ENCODE measurements around the gene OBSCN. TPM values are rescaled to one million over a fixed set of nuclear protein-coding genes. Genes with fewer than 3 reads are reported as not detected.
A peak's percentile ranks its signal among the peaks of the same experiment; 100 is the strongest.

OBSCN gene
- total RNA-seq, 2 experiments from 2014 or later: 80.8 to 82.2 TPM

DNA sequence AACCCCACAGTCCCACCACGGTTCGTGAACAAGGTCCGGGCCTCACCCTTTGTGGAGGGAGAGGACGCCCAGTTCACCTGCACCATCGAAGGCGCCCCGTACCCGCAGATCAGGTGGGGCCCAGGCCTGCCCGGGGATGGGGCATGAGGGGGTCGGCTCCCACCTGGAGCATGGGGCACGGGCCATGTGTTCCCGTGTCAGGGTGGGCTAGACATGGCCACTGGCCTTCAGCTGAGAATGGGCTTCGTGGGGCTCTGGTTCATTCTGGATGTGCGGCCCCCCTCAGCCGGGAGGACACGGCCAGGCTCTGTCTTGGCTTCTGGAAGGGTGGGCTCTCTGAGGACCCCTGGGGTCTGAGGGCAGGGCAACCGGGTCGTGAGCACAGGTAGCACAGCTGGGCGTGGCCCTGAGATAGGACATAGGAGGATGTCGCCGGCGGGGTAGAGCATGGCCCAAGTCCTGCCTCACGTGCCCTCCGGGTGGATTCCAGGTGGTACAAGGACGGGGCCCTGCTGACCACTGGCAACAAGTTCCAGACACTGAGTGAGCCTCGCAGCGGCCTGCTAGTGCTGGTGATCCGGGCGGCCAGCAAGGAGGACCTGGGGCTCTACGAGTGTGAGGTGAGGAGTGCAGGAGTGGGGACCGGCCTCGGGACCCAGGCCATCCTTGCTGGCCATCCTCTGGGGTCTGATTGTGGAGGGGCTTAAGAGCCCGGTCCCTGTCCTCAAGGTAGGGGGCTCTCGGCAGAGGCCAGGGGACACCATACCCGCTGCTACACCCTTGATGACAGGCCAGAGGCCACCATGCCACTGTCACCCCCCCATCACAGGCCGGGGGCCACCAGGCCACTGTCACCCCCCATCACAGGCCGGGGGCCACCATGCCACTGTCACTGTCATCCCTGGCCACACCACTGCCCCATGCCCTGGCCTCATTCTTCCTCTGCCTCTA lies 143.3 kb downstream of the OBSCN start:
- POLR2A ChIA-PET: no interaction called here
- TF ChIP-seq, protein P1, sequence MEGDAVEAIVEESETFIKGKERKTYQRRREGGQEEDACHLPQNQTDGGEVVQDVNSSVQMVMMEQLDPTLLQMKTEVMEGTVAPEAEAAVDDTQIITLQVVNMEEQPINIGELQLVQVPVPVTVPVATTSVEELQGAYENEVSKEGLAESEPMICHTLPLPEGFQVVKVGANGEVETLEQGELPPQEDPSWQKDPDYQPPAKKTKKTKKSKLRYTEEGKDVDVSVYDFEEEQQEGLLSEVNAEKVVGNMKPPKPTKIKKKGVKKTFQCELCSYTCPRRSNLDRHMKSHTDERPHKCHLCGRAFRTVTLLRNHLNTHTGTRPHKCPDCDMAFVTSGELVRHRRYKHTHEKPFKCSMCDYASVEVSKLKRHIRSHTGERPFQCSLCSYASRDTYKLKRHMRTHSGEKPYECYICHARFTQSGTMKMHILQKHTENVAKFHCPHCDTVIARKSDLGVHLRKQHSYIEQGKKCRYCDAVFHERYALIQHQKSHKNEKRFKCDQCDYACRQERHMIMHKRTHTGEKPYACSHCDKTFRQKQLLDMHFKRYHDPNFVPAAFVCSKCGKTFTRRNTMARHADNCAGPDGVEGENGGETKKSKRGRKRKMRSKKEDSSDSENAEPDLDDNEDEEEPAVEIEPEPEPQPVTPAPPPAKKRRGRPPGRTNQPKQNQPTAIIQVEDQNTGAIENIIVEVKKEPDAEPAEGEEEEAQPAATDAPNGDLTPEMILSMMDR (IDR thresholded peaks at IDR 0.05): no peak
- no peaks in the 10 kb centered on the region for H3K9me3 Mint-ChIP-seq
- Histone ChIP-seq H3K36me3 (ENCODE audit: insufficient read depth, low read length) (no peaks in the 10 kb centered on the region), H3K9me3 (ENCODE audit: control insufficient read depth in 1 of 2, insufficient read depth in 1 of 2, low read length in 2 of 2) (no peaks in the 10 kb centered on the region), H3K27me3 (ENCODE audit: control insufficient read depth in 1 of 2, insufficient read depth in 2 of 2, low read length in 2 of 2) (no peaks in the 10 kb centered on the region), H3K4me1 (ENCODE audit: insufficient read depth, low read length) (no peaks in the 10 kb centered on the region), H3K4me3 (ENCODE audit: low read length) (no peak overlapping the region), H3K27ac (ENCODE audit: low read depth in 1 of 2, low read length in 2 of 2) (no peak overlapping the region)
- CTCF ChIA-PET: no interaction called here
- H3K27me3 Mint-ChIP-seq: no peaks in the 10 kb centered on the region
- DNase-seq: peak in 1 of 14 experiments; percentile 1
- H3K4me3 Mint-ChIP-seq: no peak overlapping the region
- no peak for ATAC-seq (ENCODE audit: poor library complexity)
- H3K27ac Mint-ChIP-seq: no peak overlapping the region
- intact Hi-C loops (cut with DNase I, micrococcal nuclease): no loop called here
- H3K4me1 Mint-ChIP-seq (ENCODE audit: low read depth): no peaks in the 10 kb centered on the region
- H3K36me3 Mint-ChIP-seq (ENCODE audit: low read depth): peaks cover 12% of the 10 kb centered on the region

DNA sequence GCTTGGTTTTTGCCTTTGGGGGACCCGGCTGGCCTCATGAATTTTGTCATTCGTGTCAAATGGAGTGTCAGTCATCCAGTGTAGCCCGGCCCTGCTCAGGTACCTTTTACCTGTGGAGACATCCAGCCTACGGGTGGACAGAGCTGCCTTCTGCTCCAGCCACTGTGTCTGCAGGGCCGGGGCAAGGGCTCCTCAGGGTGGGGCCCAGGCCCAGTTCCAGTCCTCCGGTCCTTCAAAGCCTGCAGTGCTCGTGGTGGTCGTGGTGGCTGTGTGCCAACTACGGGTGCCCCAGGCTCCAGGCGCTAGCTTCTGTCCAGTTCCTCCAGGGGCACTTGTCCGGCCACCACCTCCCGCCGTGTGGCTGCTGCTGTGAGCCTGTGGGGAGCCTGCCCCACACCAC lies 144.0 kb downstream of the OBSCN start:
- Mint-ChIP-seq H3K27ac (no peak overlapping the region), H3K36me3 (ENCODE audit: low read depth) (peaks cover 12% of the 10 kb centered on the region), H3K9me3 (no peaks in the 10 kb centered on the region), H3K4me3 (no peak overlapping the region), H3K27me3 (no peaks in the 10 kb centered on the region), H3K4me1 (ENCODE audit: low read depth) (no peaks in the 10 kb centered on the region)
- H3K4me3 ChIP-seq (ENCODE audit: low read length): no peak overlapping the region
- H3K36me3 ChIP-seq (ENCODE audit: insufficient read depth, low read length): no peaks in the 10 kb centered on the region
- no peak overlapping the region for H3K27ac ChIP-seq (ENCODE audit: low read depth in 1 of 2, low read length in 2 of 2)
- no peaks in the 10 kb centered on the region for H3K27me3 ChIP-seq (ENCODE audit: control insufficient read depth in 1 of 2, insufficient read depth in 2 of 2, low read length in 2 of 2)
- ATAC-seq (ENCODE audit: poor library complexity) (no peak), DNase-seq (no peak)
- ChIA-PET CTCF (no interaction called here), POLR2A (no interaction called here)
- intact Hi-C loops (cut with DNase I, micrococcal nuclease): no loop called here
- no peaks in the 10 kb centered on the region for H3K9me3 ChIP-seq (ENCODE audit: control insufficient read depth in 1 of 2, insufficient read depth in 1 of 2, low read length in 2 of 2)
- H3K4me1 ChIP-seq (ENCODE audit: insufficient read depth, low read length): no peaks in the 10 kb centered on the region
- TF ChIP-seq, protein P1 (IDR thresholded peaks at IDR 0.05): no peak

DNA sequence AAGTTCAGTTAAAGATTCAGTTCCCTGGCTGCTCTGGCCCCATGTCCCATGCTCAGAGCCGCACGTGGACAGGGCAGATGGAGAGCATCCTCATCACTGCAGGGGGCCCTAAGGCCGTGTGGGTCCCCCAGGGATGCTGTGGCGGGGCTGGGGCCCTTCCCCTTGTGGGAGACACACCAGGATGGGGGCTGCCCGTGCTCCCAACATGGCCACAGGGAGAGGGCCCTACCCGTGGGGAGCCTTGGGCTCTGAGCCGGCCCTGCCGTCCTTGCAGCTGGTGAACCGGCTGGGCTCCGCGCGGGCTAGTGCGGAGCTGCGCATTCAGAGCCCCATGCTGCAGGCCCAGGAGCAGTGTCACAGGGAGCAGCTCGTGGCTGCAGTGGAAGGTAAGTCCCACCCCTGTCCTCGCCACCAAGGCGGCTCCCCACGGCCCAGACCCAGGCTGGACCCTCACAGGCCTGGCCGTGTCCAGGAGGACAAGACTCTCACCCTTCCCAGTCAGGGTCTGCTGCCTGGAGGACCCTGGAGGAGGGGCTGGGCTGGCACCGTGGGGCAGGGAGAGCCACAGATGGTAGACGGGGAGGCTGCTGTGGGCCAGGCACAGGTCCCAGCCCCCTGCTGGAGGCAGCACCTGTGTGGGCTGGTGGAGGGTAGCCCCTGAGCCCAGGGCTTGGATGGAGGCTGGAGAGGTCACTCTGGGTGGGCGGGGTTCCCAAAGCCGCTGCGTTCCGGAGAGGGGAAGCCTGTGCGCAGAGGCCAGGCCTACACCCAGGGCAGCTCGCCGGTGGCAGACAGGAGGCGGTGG lies 145.0 kb downstream of the OBSCN start:
- intact Hi-C loops (cut with DNase I, micrococcal nuclease): no loop called here
- ChIA-PET CTCF (no interaction called here), POLR2A (no interaction called here)
- no peak overlapping the region for H3K4me3 ChIP-seq (ENCODE audit: low read length)
- no peak overlapping the region for H3K4me3 Mint-ChIP-seq
- no peak overlapping the region for H3K27ac Mint-ChIP-seq
- H3K4me1 Mint-ChIP-seq (ENCODE audit: low read depth): no peaks in the 10 kb centered on the region
- no peaks in the 10 kb centered on the region for H3K27me3 Mint-ChIP-seq
- H3K9me3 ChIP-seq (ENCODE audit: control insufficient read depth in 1 of 2, insufficient read depth in 1 of 2, low read length in 2 of 2): no peaks in the 10 kb centered on the region
- peaks cover 12% of the 10 kb centered on the region for H3K36me3 Mint-ChIP-seq (ENCODE audit: low read depth)
- H3K9me3 Mint-ChIP-seq: no peaks in the 10 kb centered on the region
- H3K27me3 ChIP-seq (ENCODE audit: control insufficient read depth in 1 of 2, insufficient read depth in 2 of 2, low read length in 2 of 2): no peaks in the 10 kb centered on the region
- H3K27ac ChIP-seq (ENCODE audit: low read depth in 1 of 2, low read length in 2 of 2): no peak overlapping the region
- ATAC-seq (ENCODE audit: poor library complexity) (no peak), DNase-seq (no peak)
- TF ChIP-seq, protein P1 (IDR thresholded peaks at IDR 0.05): no peak
- no peaks in the 10 kb centered on the region for H3K4me1 ChIP-seq (ENCODE audit: insufficient read depth, low read length)
- no peaks in the 10 kb centered on the region for H3K36me3 ChIP-seq (ENCODE audit: insufficient read depth, low read length)
